ENCODE results near the gene SLC39A7.
A peak's percentile ranks its signal among the peaks of the same experiment; 100 is the strongest.

The SLC39A7 gene, protein sequence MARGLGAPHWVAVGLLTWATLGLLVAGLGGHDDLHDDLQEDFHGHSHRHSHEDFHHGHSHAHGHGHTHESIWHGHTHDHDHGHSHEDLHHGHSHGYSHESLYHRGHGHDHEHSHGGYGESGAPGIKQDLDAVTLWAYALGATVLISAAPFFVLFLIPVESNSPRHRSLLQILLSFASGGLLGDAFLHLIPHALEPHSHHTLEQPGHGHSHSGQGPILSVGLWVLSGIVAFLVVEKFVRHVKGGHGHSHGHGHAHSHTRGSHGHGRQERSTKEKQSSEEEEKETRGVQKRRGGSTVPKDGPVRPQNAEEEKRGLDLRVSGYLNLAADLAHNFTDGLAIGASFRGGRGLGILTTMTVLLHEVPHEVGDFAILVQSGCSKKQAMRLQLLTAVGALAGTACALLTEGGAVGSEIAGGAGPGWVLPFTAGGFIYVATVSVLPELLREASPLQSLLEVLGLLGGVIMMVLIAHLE

GRCh38 chr6:33200219-33201146 lies at the start of gene SLC39A7, which contains the start of gene RXRB:
TSS of gene SLC39A7 (plus strand) at chr6:33200867. CDS start at chr6:33201246, 379 bp downstream.
TSS of gene RXRB (minus strand) at chr6:33200665. CDS start at chr6:33200476, 189 bp downstream.
- peak; percentile 99 for DNase-seq

DNA sequence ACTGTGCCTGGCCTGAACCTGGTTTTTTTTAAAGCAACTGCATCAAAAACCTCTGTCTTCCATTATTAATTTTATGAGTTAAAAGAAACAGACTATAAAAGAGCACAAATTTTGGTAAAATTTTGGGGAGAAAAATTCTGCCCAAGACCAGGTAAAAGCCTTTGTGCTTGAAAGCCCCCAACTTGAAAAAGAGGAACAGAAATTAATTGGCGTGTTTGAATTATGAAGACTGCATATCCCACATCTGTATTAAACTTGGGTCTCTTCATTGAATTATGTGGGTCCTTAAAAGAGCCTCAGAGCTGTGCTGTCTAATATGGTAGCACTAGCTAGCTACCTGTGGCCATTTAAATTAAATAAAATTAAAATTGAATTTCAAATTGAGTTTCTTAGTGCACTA lies 49.6 kb upstream of the SLC39A7 start:
- no peak for DNase-seq

GRCh38 chr6:33154349-33154748 lies 46.3 kb upstream of the SLC39A7 start:
- DNase-seq, result no peak

DNA sequence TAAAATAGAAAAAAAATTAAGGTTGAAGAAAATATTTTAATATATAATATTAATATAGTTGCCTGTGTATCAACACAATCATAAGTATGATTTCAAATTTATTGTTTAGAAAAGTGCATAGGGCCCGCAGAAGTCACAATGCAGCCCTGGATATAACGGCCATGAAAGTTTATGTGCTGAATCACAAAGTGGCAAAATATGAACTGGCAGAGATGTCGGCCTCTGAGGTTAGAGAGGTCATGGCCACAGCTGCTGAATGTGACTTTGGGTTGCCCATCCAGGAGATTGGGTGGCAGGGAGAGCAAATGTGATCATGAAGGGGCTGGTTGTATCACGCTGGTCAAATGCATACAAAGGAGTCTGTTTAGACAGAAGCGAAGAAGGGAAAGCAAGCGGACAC lies 44.1 kb upstream of the SLC39A7 start:
- no peak for DNase-seq

DNA sequence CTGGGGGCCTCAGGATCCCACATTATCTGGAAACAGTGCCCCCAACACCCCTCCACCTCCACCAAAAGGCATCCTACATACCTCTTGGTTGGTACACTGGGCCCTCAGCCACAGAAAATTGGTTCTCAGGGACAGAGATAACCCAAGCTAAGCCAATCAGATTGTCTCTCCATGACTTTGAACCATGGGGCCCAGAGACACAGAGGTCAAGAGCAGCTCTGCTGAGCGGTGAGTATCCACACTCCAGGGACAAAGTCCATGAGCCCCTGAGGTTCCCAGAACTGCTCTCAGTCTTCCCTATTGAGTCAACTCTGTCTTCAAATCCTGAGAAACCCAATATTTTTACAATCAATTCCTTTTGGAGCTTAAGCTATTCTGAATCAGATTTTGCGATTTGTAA lies 43.7 kb upstream of the SLC39A7 start:
- no peak for DNase-seq

DNA sequence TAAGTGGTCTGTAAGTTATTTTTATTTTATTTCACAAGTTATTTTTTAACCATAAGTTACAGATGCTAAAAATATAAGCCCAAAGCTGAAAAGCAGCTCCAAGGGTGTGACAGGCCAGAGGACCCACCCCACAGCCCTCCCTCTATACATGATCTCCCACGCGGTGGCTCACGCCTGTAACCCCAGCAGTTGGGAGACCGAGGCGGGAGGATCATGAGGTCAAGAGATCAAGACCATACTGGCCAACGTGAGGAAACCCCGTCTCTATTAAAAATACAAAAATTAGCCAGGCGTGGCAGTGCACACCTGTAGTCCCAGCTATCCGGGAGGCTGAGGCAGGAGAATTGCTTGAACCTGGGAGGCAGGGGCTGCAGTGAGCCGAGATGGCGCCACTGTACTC lies 40.6 kb upstream of the SLC39A7 start:
- DNase-seq, result no peak

DNA sequence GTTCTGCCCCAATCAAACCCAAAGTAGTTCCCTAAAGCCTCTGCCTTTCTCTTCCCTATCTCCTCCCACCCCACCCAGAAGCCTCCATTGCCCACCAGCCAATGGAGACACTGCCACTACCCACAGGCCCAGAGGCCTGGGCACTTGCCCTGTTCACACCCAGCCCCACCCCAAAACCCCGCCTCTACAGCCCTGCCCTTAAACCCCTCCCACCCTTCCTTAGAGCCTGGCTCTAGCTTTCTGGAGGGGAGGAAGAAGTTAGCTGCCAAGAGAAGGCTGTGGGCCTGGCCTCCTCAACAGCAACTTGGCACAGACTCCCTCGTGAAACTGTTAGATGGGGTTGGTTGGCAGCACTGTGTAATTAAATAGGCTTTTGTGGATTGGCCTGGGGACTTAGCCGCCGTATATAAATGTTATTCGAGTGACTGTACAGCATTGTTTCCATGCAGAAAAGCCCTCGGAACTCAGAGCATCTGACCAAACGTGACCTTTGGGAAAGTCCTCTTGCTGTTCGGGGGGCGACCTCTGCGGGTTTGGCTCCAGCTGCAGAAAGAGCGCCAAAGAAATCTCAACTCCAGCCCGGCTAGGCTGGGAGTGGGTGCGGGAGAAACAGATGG lies 39.8 kb upstream of the SLC39A7 start:
- no peak for DNase-seq

DNA sequence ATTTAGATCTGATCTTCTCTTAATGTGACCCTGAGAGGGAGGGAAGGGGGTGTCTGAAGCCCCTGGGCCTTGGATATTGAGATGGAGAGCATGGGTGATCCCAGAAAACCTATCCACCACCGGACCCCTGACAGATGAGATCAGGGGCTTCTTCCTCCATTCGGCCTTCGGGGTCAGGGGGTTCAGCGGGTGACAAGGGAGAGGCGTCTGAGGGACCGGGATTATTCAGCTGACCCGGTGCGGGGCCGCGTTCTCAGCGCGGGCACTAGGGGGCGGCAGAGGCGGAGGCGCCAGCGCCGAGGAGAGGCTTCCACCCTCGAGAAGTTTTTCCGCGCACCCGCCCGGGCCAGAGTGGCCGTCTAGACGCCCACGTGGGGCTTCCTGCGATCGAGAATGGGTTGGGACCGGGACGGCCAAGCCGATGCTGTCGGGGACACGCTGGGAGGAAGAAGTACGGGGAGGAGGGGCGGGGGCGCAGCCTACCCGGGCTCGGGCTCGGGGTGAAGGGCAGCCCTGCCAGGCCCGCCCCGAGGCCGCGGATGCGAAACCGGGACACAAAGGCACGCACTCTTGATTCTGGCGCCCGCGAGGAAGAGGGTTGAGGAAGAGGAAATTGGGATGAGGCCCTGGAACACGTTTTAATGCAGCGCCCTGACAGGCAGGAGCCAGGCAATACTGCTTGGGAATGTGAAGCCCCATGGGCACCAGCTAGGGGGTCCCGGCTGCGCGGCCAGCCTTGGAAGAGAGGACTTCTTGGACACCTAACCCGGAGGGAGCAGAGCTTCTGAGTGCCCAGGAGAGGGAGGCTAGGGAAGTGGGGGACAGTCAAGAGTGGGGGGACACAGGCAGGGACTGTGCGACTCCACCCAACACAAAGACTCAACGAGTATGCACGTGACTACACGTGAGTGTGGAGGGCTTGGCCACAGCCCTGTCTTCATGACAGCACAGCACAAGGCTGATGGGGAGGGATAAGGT lies 39.0 kb upstream of the SLC39A7 start:
- peak; percentile 90 for DNase-seq

DNA sequence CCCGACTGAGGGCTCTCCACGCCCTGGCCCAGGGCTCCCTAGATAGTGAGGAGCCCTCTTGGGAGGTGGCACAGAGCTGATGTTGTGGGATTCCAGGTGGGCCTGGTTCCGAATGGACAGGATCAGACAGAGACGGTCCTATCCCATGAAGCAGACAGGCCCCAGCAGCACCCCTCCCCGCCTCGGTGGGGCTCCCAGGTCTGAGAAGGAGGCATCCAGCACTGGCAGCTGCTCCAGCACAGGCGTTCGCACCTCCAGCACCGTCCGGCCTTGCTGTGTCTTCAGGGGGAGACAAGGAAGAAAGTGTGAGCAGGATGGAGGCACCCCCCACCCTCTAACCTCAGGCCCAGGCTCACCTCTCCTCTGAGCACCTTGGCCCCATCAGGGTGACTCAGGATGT lies 37.1 kb upstream of the SLC39A7 start:
- DNase-seq, result no peak

GRCh38 chr6:33164176-33164575 lies 36.5 kb upstream of the SLC39A7 start:
- DNase-seq, result no peak

DNA sequence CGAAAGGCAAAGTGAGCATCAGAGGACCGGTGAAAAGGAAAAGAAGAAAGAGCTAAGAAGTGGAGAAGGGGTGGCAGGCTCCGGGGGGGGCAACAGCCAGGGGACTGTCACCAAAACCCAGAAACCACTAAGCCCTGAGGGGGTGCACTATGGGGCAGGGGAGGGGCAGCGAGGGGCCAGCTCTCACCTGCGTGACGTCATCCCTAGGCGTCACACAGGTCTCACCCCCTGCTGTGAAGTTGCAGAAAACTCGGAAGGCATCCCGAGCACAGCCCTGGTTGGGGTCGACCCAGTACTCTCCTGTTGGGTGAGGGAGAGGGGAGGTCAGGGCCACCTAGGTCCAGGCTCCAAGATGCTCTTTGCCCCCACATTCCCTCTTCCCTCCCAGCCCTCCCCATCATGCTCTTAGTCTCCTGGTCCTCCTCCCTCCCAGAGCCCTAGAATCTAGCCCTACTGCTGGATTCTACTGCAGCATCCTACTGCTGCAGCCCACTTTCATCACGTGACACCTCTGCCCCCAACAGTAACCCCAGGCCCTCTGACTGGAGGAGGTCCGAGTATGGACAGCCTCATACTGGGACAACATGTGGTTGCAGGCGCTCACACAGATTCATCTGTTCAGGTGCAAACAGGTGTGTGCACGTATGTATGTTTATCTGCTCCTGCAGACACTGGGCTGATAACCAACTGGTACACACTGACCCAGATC lies 35.8 kb upstream of the SLC39A7 start:
- DNase-seq, result no peak

GRCh38 chr6:33165581-33166258 lies 34.9 kb upstream of the SLC39A7 start:
- DNase-seq, result no peak

GRCh38 chr6:33166363-33166762 lies 34.3 kb upstream of the SLC39A7 start:
- no peak for DNase-seq

GRCh38 chr6:33166811-33167210 lies 33.9 kb upstream of the SLC39A7 start:
- DNase-seq, result no peak

- no peak for DNase-seq
These were observed 33.0 kb upstream of the SLC39A7 start for GRCh38 chr6:33167374-33168283.

- no peak for DNase-seq
These were observed 32.4 kb upstream of the SLC39A7 start for GRCh38 chr6:33168284-33168601.

DNA sequence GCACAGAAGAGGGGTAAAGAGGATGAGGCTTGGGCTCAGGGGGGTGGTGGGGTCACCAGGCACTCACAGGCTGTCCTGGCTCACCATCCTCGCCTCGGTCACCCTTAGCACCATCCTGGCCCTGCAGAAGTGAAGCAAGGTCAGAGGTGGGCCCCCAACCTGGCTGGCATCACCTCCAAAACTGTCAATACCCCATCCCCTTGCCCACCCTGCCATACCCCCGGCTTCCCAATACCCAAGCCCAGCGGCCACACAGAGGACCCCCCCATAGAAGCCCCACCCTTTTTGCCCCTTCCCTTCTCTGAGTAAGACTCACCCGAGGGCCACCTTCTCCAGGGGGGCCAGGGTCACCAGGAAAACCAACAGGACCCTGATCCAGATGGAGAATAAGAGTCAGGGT lies 32.0 kb upstream of the SLC39A7 start:
- DNase-seq, result no peak

DNA sequence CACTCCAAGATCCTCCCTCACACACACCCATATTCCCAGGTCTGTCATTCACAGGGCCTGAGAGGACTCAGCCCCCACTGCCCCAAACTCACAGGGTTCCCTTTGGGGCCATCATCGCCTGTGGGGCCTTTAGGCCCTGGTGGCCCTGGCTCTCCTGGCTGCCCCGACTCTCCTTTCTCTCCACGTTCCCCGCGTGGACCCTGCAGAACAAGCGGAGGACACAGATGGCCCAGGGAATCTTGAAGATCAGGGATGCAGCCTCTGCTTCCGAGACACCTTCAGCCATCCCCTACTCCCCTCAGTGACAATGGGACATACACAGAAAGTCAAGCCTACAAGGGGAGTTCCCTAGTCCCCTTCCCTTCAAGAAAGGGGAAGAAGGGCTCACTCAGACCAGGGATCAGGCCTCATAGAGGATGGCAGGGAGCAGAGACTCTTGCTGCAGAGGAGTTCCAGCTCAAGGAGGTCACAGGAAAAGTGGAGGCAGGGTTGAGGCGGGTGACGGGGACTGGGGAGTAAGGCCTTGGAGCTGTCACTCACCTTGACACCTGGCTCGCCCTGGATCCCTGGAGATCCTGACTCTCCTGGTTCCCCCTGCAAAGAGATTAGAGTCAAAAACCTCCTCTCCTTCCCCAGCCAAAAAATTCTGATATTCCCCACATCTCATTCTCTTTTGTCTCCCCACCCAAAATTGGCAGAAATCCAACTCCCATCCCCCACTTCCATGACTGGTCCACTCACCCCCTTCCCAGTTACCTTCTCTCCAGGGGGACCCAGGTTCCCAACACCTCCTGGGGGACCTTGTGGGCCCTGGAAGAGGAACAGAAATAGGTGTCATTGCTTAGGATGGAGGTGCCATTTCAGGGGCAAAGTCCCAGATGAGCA lies 31.1 kb upstream of the SLC39A7 start:
- no peak for DNase-seq

Data from retina (tissue), 1 donor.